Activated naive CD8-positive, alpha-beta T cell (primary cell): ENCODE data around the gene METTL17.
"Not testable (repeated sequence)": the region's sequence is repeated elsewhere in the genome, so short reads cannot be mapped to it uniquely, and the experiment has no call there.

Experiments used
- H3K27ac Mint-ChIP-seq: one replicate; pipeline ENCODE4 v1.8.0; 2021; ENCODE audit warnings: mixed read lengths
- H3K27me3 Mint-ChIP-seq: one replicate; pipeline ENCODE4 v1.8.0; 2021; ENCODE audit warnings: mixed read lengths
- H3K36me3 Mint-ChIP-seq: one replicate; pipeline ENCODE4 v1.8.0; 2021; ENCODE audit warnings: mixed read lengths
- H3K4me1 Mint-ChIP-seq: one replicate; pipeline ENCODE4 v1.8.0; 2021; ENCODE audit warnings: low read depth, mixed read lengths
- H3K4me3 Mint-ChIP-seq: one replicate; pipeline ENCODE4 v1.8.0; 2021; ENCODE audit warnings: mild to moderate bottlenecking, mixed read lengths
- H3K9me3 Mint-ChIP-seq: one replicate; pipeline ENCODE4 v1.8.0; 2021; ENCODE audit warnings: low read depth, mixed read lengths

Gene METTL17

GRCh38 chr14:20989787-20990600 is at the start of gene METTL17:
Gene METTL17 (plus strand): TSS chr14:20989980. CDS start chr14:20990003, 23 bp downstream.
- peaks cover 24% of the 10 kb centered on the region for H3K4me1 Mint-ChIP-seq
- no peaks in the 10 kb centered on the region for H3K27me3 Mint-ChIP-seq
- no peaks in the 10 kb centered on the region for H3K9me3 Mint-ChIP-seq
- peak within 1 kb of the TSS; percentile 95 for H3K4me3 Mint-ChIP-seq
- H3K36me3 Mint-ChIP-seq = peaks cover 2% of the 10 kb centered on the region
- peak within 1 kb of the TSS; percentile 91 for H3K27ac Mint-ChIP-seq

GRCh38 chr14:20945146-20945545 is 44.6 kb upstream of the METTL17 start:
- H3K4me1 Mint-ChIP-seq, H3K4me3 Mint-ChIP-seq: not testable (repeated sequence)

GRCh38 chr14:20946707-20947106 is 43.1 kb upstream of the METTL17 start:
- not testable (repeated sequence) for H3K27ac Mint-ChIP-seq, H3K36me3 Mint-ChIP-seq, H3K4me1 Mint-ChIP-seq, H3K4me3 Mint-ChIP-seq, H3K9me3 Mint-ChIP-seq, H3K27me3 Mint-ChIP-seq

More at GRCh38 chr14:20945146-20945545, 44.6 kb upstream of the METTL17 start:
- not testable (repeated sequence) for H3K27ac Mint-ChIP-seq, H3K9me3 Mint-ChIP-seq, H3K27me3 Mint-ChIP-seq, H3K36me3 Mint-ChIP-seq

- not testable (repeated sequence) for H3K4me1 Mint-ChIP-seq, H3K36me3 Mint-ChIP-seq, H3K9me3 Mint-ChIP-seq, H3K27me3 Mint-ChIP-seq, H3K4me3 Mint-ChIP-seq, H3K27ac Mint-ChIP-seq
Observed at GRCh38 chr14:20954736-20955537, 34.8 kb upstream of the METTL17 start, which contains the start of gene RNASE2. Gene RNASE2 (plus strand): TSS chr14:20955487. CDS start chr14:20955772, 285 bp downstream.

GRCh38 chr14:20955538-20955873 is 34.3 kb upstream of the METTL17 start:
- not testable (repeated sequence) for H3K4me3 Mint-ChIP-seq, H3K27ac Mint-ChIP-seq, H3K36me3 Mint-ChIP-seq

GRCh38 chr14:20956376-20956976 is 33.3 kb upstream of the METTL17 start:
- Mint-ChIP-seq H3K4me1 (peaks cover 19% of the 10 kb centered on the region), H3K9me3 (no peaks in the 10 kb centered on the region), H3K27ac (no peak overlapping the region), H3K36me3 (no peaks in the 10 kb centered on the region), H3K4me3 (no peak overlapping the region), H3K27me3 (peaks cover 6% of the 10 kb centered on the region)

More at GRCh38 chr14:20955538-20955873, 34.3 kb upstream of the METTL17 start:
- H3K4me1 Mint-ChIP-seq = peaks cover 11% of the 10 kb centered on the region
- not testable (repeated sequence) for H3K9me3 Mint-ChIP-seq, H3K27me3 Mint-ChIP-seq

GRCh38 chr14:20958946-20959345 is 30.8 kb upstream of the METTL17 start:
- H3K9me3 Mint-ChIP-seq, H3K27me3 Mint-ChIP-seq, H3K27ac Mint-ChIP-seq, H3K4me3 Mint-ChIP-seq, H3K36me3 Mint-ChIP-seq: not testable (repeated sequence)
- H3K4me1 Mint-ChIP-seq = peaks cover 23% of the 10 kb centered on the region

GRCh38 chr14:20969336-20969735 is 20.4 kb upstream of the METTL17 start:
- peaks cover 35% of the 10 kb centered on the region for H3K27me3 Mint-ChIP-seq
- no peak overlapping the region for H3K27ac Mint-ChIP-seq
- H3K4me1 Mint-ChIP-seq = peaks cover 8% of the 10 kb centered on the region
- H3K9me3 Mint-ChIP-seq = no peaks in the 10 kb centered on the region
- H3K36me3 Mint-ChIP-seq = no peaks in the 10 kb centered on the region
- H3K4me3 Mint-ChIP-seq = no peak overlapping the region

GRCh38 chr14:20970647-20970982 is 19.2 kb upstream of the METTL17 start:
- Mint-ChIP-seq H3K4me1 (peaks cover 8% of the 10 kb centered on the region), H3K27me3 (peaks cover 27% of the 10 kb centered on the region), H3K27ac (no peak overlapping the region), H3K36me3 (no peaks in the 10 kb centered on the region), H3K9me3 (no peaks in the 10 kb centered on the region), H3K4me3 (peak overlapping the region; percentile 93)

- peak overlapping the region; percentile 93 for H3K4me3 Mint-ChIP-seq
- peaks cover 27% of the 10 kb centered on the region for H3K27me3 Mint-ChIP-seq
- no peaks in the 10 kb centered on the region for H3K36me3 Mint-ChIP-seq
- H3K4me1 Mint-ChIP-seq = peaks cover 8% of the 10 kb centered on the region
- no peaks in the 10 kb centered on the region for H3K9me3 Mint-ChIP-seq
- H3K27ac Mint-ChIP-seq = no peak overlapping the region
Observed at GRCh38 chr14:20970983-20971704, 18.6 kb upstream of the METTL17 start.

- Mint-ChIP-seq H3K27ac (no peak overlapping the region), H3K4me1 (peaks cover 8% of the 10 kb centered on the region), H3K4me3 (peak overlapping the region; percentile 93), H3K27me3 (peaks cover 27% of the 10 kb centered on the region), H3K36me3 (no peaks in the 10 kb centered on the region), H3K9me3 (no peaks in the 10 kb centered on the region)
Observed at GRCh38 chr14:20971705-20972021, 18.1 kb upstream of the METTL17 start.

GRCh38 chr14:20973501-20973900 is 16.3 kb upstream of the METTL17 start:
- Mint-ChIP-seq H3K36me3 (no peaks in the 10 kb centered on the region), H3K27ac (no peak overlapping the region), H3K4me3 (no peak overlapping the region), H3K4me1 (peaks cover 8% of the 10 kb centered on the region), H3K27me3 (peaks cover 15% of the 10 kb centered on the region), H3K9me3 (no peaks in the 10 kb centered on the region)

GRCh38 chr14:20976291-20976690 is 13.5 kb upstream of the METTL17 start:
- peaks cover 3% of the 10 kb centered on the region for H3K4me1 Mint-ChIP-seq

GRCh38 chr14:20978687-20979086 is 11.1 kb upstream of the METTL17 start:
- Mint-ChIP-seq H3K27ac (no peak overlapping the region), H3K4me1 (no peaks in the 10 kb centered on the region), H3K9me3 (no peaks in the 10 kb centered on the region), H3K27me3 (peaks cover 10% of the 10 kb centered on the region), H3K36me3 (no peaks in the 10 kb centered on the region), H3K4me3 (no peak overlapping the region)

More at GRCh38 chr14:20976291-20976690, 13.5 kb upstream of the METTL17 start:
- Mint-ChIP-seq H3K27ac (no peak overlapping the region), H3K36me3 (no peaks in the 10 kb centered on the region), H3K27me3 (peaks cover 13% of the 10 kb centered on the region), H3K4me3 (no peak overlapping the region), H3K9me3 (no peaks in the 10 kb centered on the region)

- Mint-ChIP-seq H3K4me3 (no peak overlapping the region), H3K36me3 (no peaks in the 10 kb centered on the region)
Observed at GRCh38 chr14:20980906-20981305, 8.9 kb upstream of the METTL17 start.

More at GRCh38 chr14:20980906-20981305, 8.9 kb upstream of the METTL17 start:
- H3K27me3 Mint-ChIP-seq = peaks cover 8% of the 10 kb centered on the region
- no peak overlapping the region for H3K27ac Mint-ChIP-seq
- H3K4me1 Mint-ChIP-seq = no peaks in the 10 kb centered on the region
- no peaks in the 10 kb centered on the region for H3K9me3 Mint-ChIP-seq
